GM08714 (cell line): Measurements from ENCODE around the gene TOM1L2.

Source experiments
- H3K4me3 ChIP-seq: fragments of 200-500 bp; sonication (Bioruptor generic); 2 replicates; pipeline ENCODE4 v1.5.1; 2014; ENCODE audit warnings: mild to moderate bottlenecking, low read length, inconsistent platforms
- ZNF274 ChIP-seq: IDR thresholded peaks from 2 replicates; pipeline ENCODE4 v1.6.1; 2012; ENCODE audit warnings: mild to moderate bottlenecking, low read depth, low read length

TOM1L2 gene

DNA sequence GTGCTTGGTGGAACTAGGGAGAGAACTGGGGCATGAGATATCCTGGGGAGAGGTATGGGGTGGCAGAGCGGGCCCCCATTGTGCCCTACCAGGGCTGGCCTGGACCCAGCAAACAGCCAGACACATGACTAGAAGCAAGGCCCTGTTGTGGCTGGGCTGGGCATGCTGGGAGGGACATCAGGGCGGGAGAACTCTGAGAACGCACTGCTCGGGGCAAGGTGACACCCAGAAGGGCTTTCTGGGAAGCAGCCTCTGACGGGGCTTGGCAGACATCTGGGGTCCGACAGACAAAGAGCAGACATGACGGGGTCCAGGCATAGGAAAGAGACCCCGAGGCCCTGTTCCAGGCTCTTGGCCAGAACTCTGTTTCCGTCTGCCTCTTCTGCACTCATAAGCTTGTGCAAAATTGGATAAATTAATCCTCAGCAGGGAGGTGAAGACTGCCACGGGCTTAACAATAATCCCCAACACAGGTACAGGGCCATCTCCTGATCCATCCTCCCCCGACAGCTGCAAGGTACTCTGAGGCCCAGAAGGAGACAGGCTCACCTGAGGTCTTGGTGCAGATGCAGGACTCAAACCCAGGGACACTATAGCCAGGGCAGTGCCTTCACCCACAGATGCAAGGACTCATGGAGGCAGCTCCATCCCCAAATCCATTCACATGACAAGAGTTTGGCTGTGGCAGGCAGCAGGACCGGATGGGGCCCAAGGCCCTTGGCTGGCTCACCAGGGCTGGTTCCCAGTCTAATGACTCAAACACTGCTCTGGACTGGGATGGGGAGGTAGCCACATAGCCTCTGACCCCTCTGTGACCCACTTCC is 140.8 kb downstream of the TOM1L2 start:
- no peak overlapping the region for H3K4me3 ChIP-seq

GRCh38 chr17:17830740-17831207 is 141.4 kb downstream of the TOM1L2 start:
- H3K4me3 ChIP-seq, result no peak overlapping the region
- TF ChIP-seq ZNF274, result no peak

More for the DNA sequence above, 140.8 kb downstream of the TOM1L2 start:
- no peak for TF ChIP-seq ZNF274

DNA sequence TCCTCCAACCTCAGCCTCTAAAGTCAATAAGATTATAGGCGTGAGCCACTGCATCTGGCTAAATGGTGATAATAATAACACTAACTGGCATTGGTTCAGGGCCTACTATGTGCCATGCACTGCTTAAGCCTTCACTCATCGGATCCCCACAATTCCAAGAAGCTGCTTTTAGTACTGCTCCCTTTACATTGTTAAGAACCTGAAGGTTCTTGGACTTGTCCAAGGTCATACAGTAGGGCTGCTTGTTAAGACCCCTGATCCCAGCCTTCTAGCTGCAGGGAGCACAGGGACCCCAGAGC is 142.0 kb downstream of the TOM1L2 start:
- H3K4me3 ChIP-seq, result no peak overlapping the region
- no peak for TF ChIP-seq ZNF274

GRCh38 chr17:17827826-17828621 is 144.2 kb downstream of the TOM1L2 start:
- TF ChIP-seq ZNF274, result no peak

DNA sequence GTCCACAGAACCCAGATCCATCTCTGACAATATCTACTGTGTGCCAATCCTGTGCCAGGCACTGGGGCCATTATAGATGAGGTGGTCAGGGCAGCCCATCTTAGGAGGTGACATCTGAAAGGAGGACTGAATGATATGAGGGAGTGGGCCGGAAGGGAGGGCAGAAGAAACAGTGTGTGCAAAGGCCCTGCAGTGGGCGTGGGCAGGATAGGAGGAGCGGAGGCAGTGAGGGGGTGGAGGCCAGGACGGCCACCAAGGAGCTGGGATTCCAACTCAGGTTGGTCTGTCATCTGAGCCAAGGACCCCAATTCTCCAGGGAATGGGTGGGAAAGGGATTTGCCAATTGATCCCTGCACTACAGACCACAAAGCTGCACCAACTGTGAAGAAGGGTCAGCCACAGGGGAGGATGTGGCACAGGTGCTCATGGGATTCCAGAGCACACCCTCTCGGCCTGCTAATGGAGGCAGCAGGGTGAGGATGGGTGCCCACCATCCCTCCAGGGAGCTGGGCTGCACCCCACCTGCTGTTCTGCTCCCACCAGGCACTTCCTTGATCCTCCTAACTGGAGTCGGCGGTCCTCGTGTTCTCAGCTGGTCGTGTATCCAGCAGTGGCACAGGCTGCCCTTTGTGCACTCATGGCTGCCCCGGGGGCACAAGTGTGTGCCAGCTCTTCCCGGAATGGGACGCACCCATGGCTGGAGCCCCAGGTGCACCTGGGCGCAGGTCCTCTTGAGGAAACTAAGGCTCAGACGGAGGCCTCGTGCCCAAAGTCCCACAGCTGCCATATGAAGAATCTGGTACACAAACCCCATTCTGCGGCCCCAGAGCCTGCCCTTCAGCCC is 145.0 kb downstream of the TOM1L2 start:
- H3K4me3 ChIP-seq, result no peak overlapping the region
- TF ChIP-seq ZNF274, result no peak

More at GRCh38 chr17:17827826-17828621, 144.2 kb downstream of the TOM1L2 start:
- no peak overlapping the region for H3K4me3 ChIP-seq

DNA sequence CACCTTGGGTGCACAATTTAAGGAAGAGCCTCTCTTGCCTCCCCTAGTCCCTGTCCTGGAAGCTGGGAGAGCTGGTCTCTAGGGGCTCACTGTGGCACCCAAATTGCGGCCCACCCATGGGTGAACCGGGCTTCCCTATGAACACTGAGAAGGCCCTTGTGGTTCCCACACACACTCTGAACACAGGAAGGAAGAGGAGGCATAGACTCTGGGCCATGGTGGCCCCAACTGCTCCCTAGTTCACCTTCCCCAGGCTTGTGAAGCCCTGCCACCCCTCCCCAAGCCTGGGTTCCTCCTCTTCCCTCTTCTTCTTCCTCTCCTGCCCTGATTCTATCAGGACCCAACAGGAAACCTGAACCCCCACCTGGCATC is 145.9 kb downstream of the TOM1L2 start:
- no peak for TF ChIP-seq ZNF274

DNA sequence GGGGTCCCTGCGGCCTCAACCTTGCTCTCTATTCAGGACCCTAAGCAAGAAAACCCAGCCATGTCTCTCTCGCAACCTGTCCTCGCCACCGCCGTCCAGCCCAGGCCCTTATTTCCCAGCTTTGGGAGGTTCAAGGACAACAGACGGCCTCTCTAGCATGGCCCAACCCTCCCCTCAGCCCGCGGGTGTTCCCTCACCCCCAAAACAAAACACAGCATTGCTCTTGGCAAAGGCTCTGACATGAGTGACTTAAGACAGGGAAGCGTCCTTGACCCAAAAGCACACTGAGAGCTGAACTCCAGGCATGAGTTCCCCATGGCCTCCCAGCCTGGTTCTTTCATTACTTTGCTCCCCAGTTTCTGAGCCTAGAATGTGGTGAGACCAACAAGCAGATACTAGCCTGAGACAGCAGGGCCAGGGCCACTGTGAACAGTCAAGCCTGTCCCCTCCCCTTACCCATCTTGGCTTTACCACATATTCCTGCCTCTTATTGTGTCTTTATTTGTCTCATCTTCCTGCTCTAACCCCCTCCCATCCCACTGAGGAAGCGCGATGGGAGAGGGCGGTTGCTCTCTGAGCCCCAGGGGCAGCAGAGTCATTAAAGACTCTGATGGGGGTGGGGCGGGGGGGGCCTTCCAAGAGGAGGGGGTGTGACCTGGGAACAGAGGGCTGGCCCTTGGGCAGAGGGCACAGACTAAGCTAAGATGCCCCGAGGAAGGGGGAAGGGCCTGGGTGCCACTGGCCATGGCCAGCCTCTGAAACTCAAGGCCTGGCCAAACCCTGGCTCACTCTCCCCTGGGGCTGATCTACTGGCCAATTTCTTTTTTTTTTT is 147.2 kb downstream of the TOM1L2 start:
- H3K4me3 ChIP-seq, result no peak overlapping the region

More for the DNA sequence above, 145.9 kb downstream of the TOM1L2 start:
- H3K4me3 ChIP-seq, result no peak overlapping the region

DNA sequence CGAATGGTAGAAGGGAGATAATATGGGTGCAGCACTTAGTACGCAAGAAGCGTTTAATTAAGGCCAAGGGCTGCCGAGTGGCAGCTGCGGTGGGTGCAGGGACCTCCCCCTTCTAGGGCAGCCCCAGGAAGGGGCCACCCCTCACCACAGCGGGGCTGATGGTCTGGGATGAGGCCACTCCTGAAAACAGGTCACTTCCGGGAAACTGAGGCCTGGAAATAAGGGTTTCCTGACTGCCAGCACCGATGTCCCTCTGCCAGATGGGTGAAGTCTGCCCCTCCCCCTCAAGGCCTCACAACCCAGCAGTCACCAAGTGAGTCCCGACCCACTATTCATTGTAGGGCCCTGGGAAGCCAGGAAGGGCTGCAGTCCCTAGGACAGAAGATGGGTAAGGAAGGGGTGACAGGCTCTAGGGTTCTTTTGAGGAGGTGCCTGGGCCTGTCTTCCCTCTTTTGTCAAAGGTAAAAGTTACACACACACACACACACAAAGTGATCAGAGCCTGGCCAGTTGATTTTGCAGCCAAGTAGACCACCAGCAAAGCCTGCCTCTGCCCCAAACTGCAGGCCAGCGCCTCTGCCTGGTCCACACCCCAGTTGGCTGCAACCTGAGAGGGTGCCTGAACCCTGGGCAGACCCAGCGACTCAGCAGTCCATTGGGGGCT is 147.9 kb downstream of the TOM1L2 start:
- no peak for TF ChIP-seq ZNF274
- H3K4me3 ChIP-seq, result peak overlapping the region; percentile 23; the same call in 1 of the 2 replicates

More for the DNA sequence above, 147.2 kb downstream of the TOM1L2 start:
- TF ChIP-seq ZNF274, result no peak

GRCh38 chr17:17823433-17824118 is 148.6 kb downstream of the TOM1L2 start:
- no peak for TF ChIP-seq ZNF274
- H3K4me3 ChIP-seq, result peak overlapping the region; percentile 23; the same call in 1 of the 2 replicates

GRCh38 chr17:17822616-17823015 is 149.6 kb downstream of the TOM1L2 start:
- H3K4me3 ChIP-seq, result no peak overlapping the region; the same call in 1 of the 2 replicates
- TF ChIP-seq ZNF274, result no peak

- H3K4me3 ChIP-seq, result no peak overlapping the region
- TF ChIP-seq ZNF274, result no peak
Measured at GRCh38 chr17:17822189-17822588, 150.0 kb downstream of the TOM1L2 start.

DNA sequence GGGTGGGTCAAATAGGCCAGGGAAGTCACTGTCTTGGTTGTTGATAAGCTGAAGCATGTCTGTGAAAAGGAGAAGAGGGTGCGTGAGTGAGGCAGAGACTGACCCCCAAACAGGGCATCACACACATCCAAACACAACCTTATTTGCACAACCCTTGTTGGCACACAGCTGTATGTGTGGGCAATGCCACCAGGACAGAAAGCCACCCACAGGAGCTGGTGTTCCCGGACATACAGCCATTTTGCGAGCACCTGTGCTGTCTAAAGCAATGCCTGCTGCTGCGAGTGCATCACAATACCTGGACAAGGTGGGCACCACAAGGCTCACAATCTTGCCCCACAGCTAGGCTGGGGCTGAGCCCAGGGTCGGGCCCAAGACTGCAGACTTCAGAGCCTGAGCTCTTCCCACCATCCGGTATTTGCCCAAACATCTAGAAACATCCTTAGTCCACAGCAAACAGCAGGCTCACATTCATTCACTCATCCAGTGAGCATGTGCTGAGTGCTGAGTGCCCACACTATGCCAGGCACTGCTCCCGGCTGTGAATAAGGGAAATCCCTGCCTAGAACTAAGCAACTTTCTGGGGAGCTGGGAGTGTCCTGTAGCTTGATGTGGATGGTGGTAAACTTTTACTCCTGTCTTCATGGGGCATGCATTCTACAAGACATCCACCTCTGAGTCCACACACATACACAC is 151.6 kb downstream of the TOM1L2 start:
- no peak overlapping the region for H3K4me3 ChIP-seq
- no peak for TF ChIP-seq ZNF274
